ENCODE measurements around the gene SMIM35. TPM values are rescaled to one million over a fixed set of nuclear protein-coding genes. Genes with fewer than 3 reads are reported as not detected.

Gene SMIM35
- total RNA-seq, 1 experiment from 2014 or later, result not detected

- DNase-seq (ENCODE audit: low read depth), result no peak
Observed at GRCh38 chr11:118002541-118003423, 84.0 kb downstream of the SMIM35 start.

GRCh38 chr11:118002010-118002540, 84.7 kb downstream of the SMIM35 start:
- DNase-seq (ENCODE audit: low read depth), result no peak

- DNase-seq (ENCODE audit: low read depth), result no peak
Observed at GRCh38 chr11:118001494-118001971, 85.2 kb downstream of the SMIM35 start.

- DNase-seq (ENCODE audit: low read depth), result no peak
Observed at GRCh38 chr11:118000850-118001228, 85.9 kb downstream of the SMIM35 start.

- DNase-seq (ENCODE audit: low read depth), result no peak
Observed at GRCh38 chr11:118000067-118000849, 86.5 kb downstream of the SMIM35 start.

- DNase-seq (ENCODE audit: low read depth), result no peak
Observed at GRCh38 chr11:117999354-117999993, 87.3 kb downstream of the SMIM35 start.

- DNase-seq (ENCODE audit: low read depth), result no peak
Observed at GRCh38 chr11:117998664-117999353, 88.0 kb downstream of the SMIM35 start.

- DNase-seq (ENCODE audit: low read depth), result no peak
Observed at GRCh38 chr11:117997823-117998579, 88.8 kb downstream of the SMIM35 start.

GRCh38 chr11:117997406-117997805, 89.4 kb downstream of the SMIM35 start:
- DNase-seq (ENCODE audit: low read depth), result no peak

- no peak for DNase-seq (ENCODE audit: low read depth)
Observed at GRCh38 chr11:117996058-117996457, 90.7 kb downstream of the SMIM35 start.

- DNase-seq (ENCODE audit: low read depth), result no peak
Observed at GRCh38 chr11:117995472-117995871, 91.3 kb downstream of the SMIM35 start.

- DNase-seq (ENCODE audit: low read depth), result no peak
Observed at GRCh38 chr11:117993988-117994745, 92.6 kb downstream of the SMIM35 start.

GRCh38 chr11:117992620-117993019, 94.1 kb downstream of the SMIM35 start:
- no peak for DNase-seq (ENCODE audit: low read depth)

- DNase-seq (ENCODE audit: low read depth), result no peak
Observed at GRCh38 chr11:117992136-117992535, 94.6 kb downstream of the SMIM35 start.

GRCh38 chr11:117989351-117990102, 97.2 kb downstream of the SMIM35 start:
- no peak for DNase-seq (ENCODE audit: low read depth)

GRCh38 chr11:117986981-117987574, 99.7 kb downstream of the SMIM35 start:
- DNase-seq (ENCODE audit: low read depth), result no peak

GRCh38 chr11:117985953-117986887, 100.5 kb downstream of the SMIM35 start, which contains the start of gene IL10RA:
Gene IL10RA (plus strand): TSS chr11:117986394. CDS start chr11:117986468, 74 bp downstream.
- DNase-seq (ENCODE audit: low read depth), result no peak

Data from M059J (cell line).